Measurements from ENCODE around the gene RELN.
"Not testable (repeated sequence)": the region's sequence is repeated elsewhere in the genome, so short reads cannot be mapped to it uniquely, and the experiment has no call there.

Gene RELN

DNA sequence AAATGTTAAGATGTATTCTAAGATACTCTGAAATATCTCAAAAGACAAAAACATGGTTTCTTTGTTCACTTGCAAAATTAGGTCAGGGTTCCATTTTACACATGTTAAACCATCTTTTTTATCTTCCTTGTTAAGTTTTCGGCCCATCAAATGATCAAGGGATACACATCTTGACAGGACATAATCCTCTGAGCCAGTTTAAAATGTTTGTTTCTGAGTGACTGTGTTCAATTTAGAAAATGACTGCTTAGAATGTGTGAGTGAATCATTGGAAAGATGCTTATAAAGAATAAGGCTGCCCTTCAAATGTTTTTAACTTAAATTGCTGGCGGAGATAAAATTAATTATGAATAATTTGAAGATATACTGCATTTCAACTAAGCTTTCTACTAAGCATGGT lies 447.5 kb downstream of the RELN start:
- no peak for DNase-seq

DNA sequence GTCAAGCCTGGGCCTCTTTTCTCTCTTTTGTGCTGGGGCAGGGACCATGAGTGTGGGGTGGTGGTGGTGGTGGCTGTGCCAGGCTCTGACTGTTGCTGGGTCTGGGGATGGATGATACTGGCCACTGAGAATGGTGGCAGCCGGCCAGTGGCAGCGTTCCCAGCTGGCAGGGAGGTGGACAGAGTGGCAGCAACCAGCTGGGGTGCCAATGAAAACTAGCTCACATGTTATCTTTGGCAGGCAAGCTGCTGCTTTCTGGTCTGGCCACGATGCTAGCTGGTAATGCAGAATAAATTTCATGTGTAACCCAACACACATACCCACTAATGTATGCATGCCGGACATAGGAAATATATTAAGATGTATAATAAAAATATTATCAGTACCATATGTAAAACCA lies 448.4 kb downstream of the RELN start:
- DNase-seq = peak; percentile 75

DNA sequence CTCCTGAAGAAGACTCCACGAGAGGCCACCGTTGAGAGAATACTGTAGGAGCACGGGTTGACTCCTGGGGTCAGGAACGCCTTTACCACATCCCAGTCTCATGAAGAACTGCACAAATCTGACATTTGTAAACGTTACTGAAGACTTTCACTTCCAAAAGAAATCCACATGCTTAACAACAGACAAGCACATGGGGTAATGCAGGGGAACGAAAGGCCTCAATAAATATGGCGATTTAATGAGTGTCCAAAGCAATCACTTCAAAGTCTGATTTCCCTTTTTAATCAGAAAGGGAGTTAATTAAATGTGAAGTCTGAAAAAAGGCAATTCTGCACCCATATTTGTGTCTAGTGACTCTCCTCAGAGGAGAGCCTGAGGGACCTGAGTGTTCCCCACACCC lies 449.1 kb downstream of the RELN start:
- no peak for DNase-seq

DNA sequence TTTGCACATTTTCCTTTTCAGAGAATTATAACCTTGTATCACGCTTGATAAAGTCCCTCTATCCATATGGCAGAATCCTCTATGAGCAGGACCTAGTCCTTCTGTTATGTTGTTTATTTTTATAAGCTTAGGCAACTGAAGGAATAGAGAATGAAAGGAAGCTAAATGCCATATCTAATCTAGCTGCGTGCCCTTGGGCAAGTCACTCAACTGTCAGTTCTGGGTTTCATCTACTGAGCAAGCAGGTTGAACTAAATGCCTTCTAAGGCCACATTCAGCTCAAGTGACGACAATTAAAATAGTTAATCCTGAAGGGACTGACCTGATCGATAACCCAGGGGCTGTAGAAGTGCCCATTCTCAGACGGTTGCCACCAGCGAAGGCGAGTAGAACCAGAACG lies 449.6 kb downstream of the RELN start:
- DNase-seq = no peak

DNA sequence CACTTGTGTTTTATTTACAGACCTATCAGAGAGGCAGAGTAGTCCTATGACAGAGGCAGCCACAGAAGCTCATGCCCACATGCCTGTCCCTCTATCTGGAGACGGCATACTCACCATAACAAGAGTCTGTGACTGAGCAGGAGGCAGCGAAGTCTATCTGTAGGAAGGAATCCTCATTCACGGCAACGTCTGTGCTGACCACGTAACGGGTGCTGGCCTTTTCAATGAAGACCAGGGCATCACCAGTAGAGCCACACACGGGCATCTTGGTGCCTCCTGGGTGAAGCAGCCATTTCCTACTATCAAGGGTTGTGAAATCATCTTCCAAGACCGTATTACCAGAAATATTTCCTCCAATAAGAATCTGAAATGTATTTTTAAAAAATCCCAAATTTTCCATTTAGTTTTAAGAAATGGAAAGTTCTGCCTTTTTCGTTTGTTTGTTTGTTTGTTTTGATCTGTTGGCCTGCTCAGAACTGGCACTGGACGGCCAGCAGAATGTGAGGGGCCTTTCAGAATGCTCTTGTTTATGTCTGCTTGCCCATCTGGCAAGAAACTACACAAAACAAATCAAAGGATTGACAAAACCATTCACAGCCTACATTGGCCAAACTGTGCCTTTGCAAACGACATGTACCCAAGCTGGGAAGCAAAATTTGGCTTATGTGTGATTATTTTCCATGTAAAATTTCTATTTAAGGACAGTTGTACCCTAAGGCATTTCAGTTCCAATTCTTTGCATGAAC lies 450.3 kb downstream of the RELN start:
- DNase-seq = no peak

DNA sequence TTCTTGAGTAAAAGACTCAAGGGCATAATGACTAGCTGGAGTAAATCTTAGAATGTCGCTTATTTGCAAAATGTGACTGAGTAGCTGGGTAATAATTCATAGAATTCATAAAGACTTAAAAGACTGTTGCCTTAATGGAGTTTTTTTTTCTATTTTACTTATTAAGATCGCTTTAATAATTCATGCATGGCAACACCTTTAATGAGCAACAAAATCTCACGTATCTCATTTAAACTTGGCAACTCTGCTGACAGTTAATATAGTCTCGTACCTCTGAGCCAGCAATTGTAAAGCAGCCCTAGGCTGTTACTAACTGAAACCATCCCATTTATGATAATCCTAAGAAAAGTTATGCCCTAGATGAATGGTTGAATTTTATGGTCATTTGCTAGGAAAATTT lies 455.7 kb downstream of the RELN start:
- no peak for DNase-seq

DNA sequence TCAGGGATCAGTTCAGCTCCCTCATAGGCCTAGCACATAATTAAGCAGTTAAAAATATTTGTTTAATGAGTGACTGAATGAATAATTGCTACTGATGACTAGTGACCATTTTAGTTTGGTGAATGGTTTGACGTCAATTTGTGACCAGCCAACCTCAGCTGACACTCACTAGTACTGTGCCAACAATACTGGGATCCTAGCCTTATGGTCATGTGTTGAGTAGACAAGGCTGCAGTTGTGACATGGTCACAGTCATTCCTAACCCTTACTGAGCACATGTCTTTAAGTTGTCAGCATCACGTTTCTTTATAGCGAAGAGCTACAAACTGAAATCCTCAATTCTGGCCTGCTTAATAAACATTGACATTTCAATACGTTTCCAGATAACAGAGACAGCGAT lies 456.5 kb downstream of the RELN start:
- DNase-seq = no peak

DNA sequence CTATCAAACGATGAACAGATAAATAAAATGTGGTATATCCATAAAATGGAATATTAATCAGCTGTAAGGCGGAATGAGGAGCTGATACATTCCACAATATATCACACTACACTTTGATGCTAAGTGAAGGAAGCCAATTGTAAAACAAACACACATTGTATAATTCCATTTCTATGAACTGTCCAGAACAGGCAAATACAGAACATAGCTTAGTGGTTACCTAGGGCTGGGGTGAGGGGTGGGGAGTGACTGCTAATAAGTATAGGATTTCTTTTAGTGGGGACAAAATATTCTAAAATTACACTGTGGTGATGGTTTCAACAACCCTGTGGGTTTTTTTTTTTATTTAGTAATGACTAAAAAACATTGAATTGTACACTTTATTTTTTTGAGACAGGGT lies 461.3 kb downstream of the RELN start:
- DNase-seq = no peak

DNA sequence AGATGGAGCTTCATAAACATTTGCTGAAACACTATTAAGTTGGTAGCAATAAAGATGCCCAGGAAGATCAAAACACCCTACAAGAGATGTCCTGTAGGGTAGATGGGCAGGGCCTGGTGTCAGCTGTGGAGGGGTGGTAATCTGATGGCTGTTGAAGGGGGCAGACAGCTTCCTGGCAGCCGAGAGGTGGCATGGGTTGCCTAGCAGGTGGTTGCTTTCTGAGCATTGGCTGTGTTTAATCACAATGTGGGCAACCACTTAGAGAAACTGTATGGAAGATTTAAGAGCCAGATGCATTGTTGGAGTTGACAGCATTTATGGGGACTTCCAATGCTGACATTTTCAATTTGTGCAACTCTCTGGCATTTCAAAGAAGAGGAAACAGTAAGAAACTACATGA lies 463.5 kb downstream of the RELN start:
- DNase-seq = no peak

DNA sequence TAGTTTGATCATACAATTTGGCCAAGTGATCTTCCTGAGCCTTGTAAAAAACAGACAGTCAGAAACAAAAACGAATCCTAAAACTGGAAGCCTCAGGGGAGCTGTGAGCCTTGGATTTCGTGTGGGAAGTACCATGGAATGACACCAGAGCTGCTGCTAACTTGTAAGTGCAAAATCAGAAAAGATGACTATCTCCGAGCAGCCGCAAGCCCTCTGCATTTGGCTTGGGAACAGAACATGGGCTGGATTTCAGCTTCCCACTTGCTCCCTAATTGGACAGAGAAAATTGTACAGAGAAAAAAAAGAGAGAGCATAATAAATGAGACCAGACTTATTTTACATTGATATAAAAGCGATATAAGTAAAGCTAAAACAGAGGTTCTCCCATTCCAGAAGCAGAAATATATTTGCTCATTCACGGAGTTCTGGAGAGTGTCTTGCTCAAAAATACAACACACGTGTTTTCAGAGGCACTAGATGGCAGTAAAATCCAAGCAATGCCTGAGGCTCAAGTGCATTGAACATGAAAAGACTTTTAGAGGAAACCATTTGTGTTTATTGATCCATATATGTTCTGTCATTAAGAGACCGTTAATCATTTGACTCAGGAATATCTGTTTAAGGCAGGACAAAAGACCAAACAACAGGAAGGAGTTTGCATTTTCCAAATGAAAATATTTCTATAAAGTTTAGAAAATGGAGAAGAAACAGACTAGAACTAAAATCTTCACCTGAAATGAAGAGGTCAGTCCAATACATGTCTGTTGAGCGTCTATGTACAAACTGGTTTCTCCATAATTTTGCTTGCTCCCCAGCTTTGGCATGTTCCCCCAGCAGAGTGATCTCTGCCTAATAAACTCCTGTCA lies 465.2 kb downstream of the RELN start:
- DNase-seq = no peak

DNA sequence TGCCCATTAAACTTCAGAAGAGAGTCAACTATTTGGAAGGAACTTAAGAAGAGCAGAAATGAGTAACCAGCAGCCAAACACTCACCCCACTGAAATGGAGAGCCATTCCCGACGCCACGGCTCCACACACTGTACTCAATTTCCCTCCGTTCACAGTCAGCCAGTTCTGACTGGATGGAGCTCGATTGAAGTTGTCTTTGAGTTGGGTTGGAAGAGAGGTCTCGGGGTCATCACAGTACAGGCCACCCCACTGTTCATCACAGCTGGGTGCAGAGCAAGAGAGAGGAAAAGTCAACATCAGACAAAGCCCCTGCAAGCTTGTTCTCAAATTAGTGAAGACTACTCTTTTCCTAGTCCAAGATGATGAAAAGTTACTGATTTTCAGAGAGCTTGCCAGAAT lies 467.5 kb downstream of the RELN start:
- no peak for DNase-seq

DNA sequence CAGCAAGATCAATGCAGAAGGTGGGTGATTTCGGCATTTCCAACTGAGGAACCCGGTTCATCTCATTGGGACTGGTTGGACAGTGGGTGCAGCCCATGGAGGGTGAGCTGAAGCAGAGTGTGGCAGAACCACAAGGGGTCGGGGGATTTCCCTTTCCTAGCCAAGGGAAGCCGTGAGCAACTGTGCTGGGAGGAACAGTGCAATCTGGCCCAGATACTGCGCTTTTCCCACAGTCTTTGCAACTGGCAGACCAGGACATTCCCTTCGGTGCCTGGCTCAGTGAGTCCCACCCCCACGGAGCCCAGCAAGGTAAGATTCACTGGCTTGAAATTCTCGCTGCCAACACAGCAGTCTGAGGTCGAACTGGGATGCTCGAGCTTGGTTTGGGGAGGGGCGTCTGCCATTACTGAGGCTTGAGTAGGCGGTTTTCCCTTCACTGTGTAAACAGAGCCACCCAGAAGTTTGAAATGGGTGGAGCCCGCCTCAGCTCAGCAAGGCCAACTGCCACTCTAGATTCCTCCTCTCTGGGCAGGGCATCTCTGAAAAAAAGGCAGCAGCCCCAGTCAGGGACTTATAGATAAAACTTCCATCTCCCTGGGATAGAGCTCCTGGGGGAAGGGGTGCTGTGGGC lies 484.8 kb downstream of the RELN start:
- DNase-seq = no peak

DNA sequence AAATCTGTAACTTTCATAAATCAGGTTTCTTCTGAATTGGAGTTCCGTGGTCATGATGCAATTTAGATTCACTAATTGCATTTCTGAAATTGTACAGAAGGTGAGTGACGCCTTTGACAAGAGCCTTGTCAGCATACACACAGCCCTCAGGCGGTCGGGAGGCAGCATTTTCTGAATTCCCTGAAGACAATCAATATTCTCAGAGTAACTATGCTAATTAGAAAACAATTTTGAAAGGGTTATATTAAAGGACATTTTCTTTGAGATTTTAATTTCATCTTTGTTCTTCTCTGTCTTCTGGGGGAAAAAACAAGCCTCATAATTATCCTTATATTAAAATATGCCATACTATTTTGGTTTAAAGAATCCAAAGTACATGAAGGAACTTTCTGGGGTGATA lies 488.3 kb downstream of the RELN start:
- DNase-seq = no peak

DNA sequence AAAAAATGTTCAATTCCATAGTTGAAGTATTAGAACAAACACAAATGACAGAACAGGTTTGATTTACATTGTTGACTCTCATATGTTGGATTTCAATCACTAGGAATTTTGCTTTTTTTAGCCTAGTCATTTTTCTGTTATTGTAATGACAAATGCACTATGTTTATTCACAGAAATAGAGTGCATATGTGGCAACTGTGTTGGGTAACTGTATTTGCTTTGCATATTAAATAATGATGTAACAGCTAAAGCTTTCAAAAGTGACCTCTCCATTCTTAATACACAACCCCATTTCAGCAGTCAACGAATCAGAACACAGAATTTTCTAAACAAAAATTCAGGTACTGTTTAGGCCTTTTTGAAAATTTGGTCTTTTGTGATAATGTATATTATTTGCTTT lies 489.5 kb downstream of the RELN start:
- DNase-seq = no peak

DNA sequence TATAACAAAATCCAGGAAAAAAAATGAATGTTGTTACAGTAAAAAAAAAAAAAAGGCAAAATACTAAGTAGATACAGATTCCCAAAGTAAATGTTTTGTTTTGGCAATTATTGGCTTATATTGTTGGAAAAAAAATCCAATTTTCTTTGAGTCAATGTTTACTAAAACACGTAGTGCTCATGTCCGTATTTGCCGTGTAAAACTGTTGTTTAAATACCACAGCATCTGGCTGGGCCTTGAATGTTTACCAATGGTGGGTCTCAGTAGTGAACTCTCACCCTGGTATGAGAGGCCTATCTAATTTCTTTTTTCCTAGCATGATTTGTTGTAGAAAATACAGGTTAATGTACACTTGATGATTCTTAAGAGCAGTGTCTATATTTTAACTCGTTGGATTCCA lies 502.0 kb downstream of the RELN start:
- no peak for DNase-seq

DNA sequence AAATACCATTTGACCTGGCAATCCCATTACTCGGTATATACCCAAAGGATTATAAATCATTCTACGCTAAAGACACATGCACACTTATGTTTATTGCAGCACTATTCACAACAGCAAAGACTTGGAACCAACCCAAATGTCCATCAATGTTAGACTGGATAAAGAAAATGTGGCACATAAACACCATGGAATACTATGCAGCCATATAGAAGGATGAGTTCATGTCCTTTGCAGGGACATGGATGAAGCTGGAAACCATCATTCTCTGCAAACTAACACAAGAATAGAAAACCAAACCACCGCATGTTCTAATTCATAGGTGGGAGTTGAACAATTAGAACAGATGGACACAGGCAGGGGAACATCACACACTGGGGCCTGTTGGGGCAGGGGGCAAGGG lies 502.6 kb downstream of the RELN start:
- DNase-seq = not testable (repeated sequence)

DNA sequence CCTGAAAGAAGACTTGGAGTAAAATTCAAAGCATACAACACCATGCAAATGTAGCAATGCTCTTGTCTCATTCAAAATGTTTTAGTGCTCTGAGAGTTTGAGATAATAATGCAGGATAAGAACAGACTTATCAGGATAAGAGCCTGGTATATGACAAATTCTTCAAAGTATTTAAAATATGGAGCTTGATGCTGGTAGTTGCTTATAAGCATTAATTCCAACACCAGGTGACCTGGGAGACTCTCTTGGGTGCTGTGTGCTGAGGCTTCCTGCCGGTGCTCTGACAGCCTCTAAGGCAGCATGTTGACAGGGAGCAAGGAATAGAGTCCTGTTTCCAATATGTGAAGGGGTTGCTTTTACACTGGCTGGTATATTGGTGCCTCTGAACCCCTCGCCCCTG lies 508.7 kb downstream of the RELN start:
- DNase-seq = no peak

DNA sequence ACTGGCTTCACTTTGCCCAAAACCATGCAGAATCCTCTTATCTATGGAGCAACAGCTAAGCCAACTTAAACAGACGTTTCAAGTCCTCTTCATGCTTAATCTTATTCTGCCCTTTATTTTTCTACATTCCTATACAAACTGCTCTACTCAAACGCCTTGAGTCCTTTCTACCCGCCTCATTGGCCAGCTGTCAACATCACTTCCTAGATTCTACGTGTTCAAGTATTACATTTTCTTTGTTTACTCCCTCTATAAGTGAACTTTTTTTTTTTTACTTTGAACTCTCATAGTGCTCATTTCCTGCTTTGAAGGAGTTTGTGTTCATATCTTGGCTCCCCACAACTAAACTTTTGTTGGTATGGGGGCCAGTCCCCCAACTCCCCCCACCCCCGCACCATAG lies 514.5 kb downstream of the RELN start:
- DNase-seq = no peak

DNA sequence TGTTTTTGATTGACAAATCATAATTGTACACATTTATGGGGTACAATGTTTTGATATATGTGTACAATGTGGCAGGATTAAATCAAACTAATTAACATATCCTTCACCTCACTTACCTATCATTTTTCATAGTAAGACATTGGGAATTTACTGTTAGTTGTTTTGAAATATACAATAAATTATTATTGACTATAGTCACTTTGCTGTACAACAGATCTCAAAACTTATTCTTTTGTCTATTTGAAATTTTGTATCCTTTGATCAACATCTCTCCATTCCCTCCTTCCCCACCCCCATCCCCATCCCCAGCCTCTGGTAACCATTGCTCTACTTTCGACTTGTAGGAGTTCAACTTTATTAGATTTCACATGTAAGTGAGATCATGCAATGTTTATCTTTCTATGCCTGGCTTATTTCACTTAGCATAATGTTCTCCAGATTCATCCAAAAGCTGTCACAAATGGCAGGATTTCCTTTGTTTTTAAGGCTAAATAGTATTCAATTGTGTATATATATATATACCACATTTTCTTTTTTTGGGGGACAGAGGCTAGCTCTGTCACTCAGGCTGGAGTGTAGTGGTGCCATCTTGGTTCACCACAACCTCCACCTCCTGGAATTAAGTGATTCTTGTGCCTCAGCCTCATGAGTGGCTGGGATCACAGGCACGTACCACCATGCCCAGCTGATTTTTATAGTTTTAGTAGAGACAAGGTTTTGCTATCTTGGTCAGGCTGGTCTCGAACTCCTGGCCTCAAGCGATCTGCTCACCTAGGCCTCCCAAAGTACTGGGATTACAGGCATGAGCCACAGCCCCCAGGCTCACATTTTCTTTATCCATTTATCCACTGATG lies 520.1 kb downstream of the RELN start:
- no peak for DNase-seq

DNA sequence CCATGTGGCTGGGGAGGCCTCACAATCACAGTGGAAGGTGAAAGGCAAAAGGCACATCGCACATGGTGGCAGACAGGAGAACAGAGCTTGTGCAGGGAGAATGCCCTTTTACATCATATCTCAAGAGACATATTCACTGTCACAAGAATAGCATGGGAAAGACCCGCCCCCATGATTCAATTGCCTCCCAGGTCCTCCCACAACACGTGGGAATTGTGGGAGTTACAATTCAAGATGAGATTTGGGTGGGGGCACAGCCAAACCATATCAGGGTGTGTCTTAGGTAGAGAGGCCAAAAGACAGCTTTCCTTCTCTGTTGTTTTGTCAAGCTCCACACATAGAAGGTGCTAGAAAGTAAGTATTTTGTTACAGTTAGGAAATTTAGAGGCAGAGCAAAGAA lies 522.6 kb downstream of the RELN start:
- no peak for DNase-seq

DNA sequence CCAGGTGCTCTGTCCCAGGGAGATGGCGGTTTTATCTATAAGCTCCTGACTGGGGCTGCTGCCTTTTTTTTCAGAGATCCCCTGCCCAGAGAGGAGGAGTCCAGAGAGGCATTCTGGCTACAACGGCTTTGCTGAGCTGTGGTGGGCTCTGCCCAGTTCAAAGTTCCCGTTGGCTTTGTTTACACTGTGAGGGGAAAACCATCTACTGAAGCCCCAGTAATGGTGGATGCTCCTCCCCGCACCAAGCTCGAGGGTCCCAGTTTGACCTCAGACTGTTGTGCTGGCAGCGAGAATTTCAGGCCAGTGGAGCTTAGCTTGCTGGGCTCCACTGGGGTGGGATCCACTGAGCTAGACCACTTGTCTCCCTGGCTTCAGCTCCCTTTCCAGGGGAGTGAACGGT lies 527.1 kb downstream of the RELN start:
- DNase-seq = no peak

DNA sequence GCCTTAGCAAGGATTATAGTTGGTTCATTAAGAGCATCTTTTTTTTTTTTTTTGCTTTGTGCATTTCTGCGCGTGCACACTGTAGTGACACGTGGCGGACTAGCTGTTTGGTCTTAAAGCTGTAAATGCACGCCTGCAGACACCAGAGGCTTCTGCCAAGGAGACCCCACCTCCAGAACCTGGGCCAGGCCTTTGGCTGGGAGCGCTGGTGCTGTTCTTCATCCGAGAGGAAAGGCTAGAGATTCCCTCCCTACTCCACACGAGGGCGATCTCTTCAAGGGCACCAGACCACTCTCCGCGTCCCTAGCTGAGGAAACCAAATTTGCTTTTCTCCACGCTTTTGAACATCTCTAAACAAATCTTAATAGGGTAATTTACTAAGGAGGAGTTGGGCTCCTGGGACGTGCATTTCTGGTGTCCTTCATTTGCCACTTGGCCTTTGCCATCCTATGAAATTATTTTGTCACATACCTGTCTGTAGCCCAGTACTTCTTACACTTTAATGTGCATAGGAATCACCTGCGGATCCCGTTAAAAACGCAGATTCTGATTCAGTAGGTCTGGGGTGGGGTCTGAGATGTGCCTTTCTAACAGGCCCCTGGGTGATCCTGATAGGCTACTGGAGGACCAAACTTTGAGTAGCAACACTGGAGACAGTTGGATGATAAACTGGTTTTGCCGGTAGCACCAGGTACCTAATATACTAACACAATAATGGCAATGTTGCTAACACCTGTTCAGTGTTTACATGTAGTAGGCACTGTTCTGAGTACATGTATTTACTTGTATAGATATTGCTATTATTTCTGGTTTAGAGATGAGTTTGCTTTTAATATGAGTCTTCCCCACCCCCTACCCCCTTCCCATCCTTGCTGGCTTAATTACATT lies 542.1 kb downstream of the RELN start:
- DNase-seq = peak; percentile 33

Measured in femur (tissue), 1 donor.